Heart left ventricle (tissue), 16 donors: Measurements from ENCODE around the gene C2. TPM values are rescaled to one million over a fixed set of nuclear protein-coding genes. Genes with fewer than 3 reads are reported as not detected.

Experiments
- ATAC-seq, 4 donors: fragments of 200-7000 bp; cut with Tn5 transposase; one replicate each; pipeline ENCODE4 v1.9.1; 2020 to 2022; ENCODE audit warnings: moderate library complexity in 4 of 4, mild to moderate bottlenecking in 3 of 4, moderate number of reproducible peaks in 1 of 4
- DNase-seq, 5 donors: peaks; one replicate each; pipeline ENCODE4 v3.0.0-alpha.2; 2020
- H3K27ac ChIP-seq, 12 donors: fragments of 200-600 bp; sonication (generic) in 4 of 12; one replicate each; pipeline versions ENCODE4 v1.5.0 to v1.8.0; 2016 to 2022; ENCODE audit warnings: mild to moderate bottlenecking in 2 of 12
- H3K27me3 ChIP-seq, 9 donors: fragments of 200-600 bp; sonication (generic) in 2 of 9; one replicate each; pipeline versions ENCODE4 v1.5.1 to v1.8.0; 2016 to 2022; ENCODE audit warnings: mild to moderate bottlenecking in 3 of 9
- H3K36me3 ChIP-seq, 9 donors: fragments of 200-600 bp; sonication (generic) in 2 of 9; one replicate each; pipeline versions ENCODE4 v1.5.0 to v1.8.0; 2018 to 2022; ENCODE audit warnings: mild to moderate bottlenecking in 2 of 9
- H3K4me1 ChIP-seq, 12 donors: fragments of 200-600 bp; sonication (generic) in 4 of 12; one replicate each; pipeline versions ENCODE4 v1.5.0 to v1.8.0; 2016 to 2022; ENCODE audit warnings: mild to moderate bottlenecking in 3 of 12
- H3K4me3 ChIP-seq, 12 donors: fragments of 200-600 bp; sonication (generic) in 4 of 12; one replicate each; pipeline versions ENCODE4 v1.5.0 to v1.8.0; 2017 to 2022; ENCODE audit warnings: mild to moderate bottlenecking in 9 of 12, moderate library complexity in 4 of 12
- H3K9me3 ChIP-seq, 12 donors: fragments of 200-600 bp; sonication (generic) in 4 of 12; one replicate each; pipeline versions ENCODE4 v1.5.0 to v1.8.0; 2016 to 2022; ENCODE audit warnings: mild to moderate bottlenecking in 1 of 12
- POLR2A ChIP-seq, 2 donors: fragments of 450-650 bp; IDR thresholded peaks; one replicate each; pipeline ENCODE4 v1.6.1; 2017; ENCODE audit warnings: antibody characterized with exemption in 2 of 2, mild to moderate bottlenecking in 2 of 2, moderate library complexity in 2 of 2
- WGBS, 4 donors: extraction: QIAGEN DNeasy Blood & Tissue Kit in 2 of 4; methylation state at CpG; one replicate each; pipeline versions ENCODE4 v1.1.5 to v1.1.7; 2013 to 2018; 5-methylcytosine and 5-hydroxymethylcytosine counted together
- intact Hi-C, 10 donors: fragments of 100-400 bp; cut with DNase I; formaldehyde crosslinking; loops; one replicate each; pipeline versions ENCODE4 v1.11.1 to v1.14.2; 2022
- polyA plus RNA-seq, 2 donors: library from polyadenylated mRNA; stranded (reverse); fragments of 200-250 nt; gene quantifications; one replicate each; pipeline ENCODE4 v1.2.3, GENCODE V29; 2013
- total RNA-seq, 9 donors: library from RNA; depleted of rRNA in 2 of 9; stranded (reverse); fragments of >200 nt in 2 of 9; fragmentation: NEBNext Ultra II Directional in 3 of 9; extraction: Animal tissue kit (Norgen Biotek cat#: 25700) in 3 of 9; gene quantifications; one replicate each; pipeline versions ENCODE4 v1.1.0 to v1.2.4, GENCODE V29; 2016 to 2023
- TF ChIP-seq, protein P1 (sequence below), 12 donors: fragments of 200-600 bp; sonication (generic) in 4 of 12; IDR thresholded peaks; one replicate each; pipeline versions ENCODE4 v1.5.0 to v1.8.0; 2018 to 2022; ENCODE audit warnings: antibody characterized with exemption in 12 of 12, mild to moderate bottlenecking in 5 of 12
- donor health status: ischemic (EF 13 %, LVEDD 7.1; RV severe dilation, severe dysfunction).
- donor health status: healthy with polysubstance abuse.
- donor health status: DM: no; HTN: yes; CAD: no.
- donor health status: DM: no; HTN: no; CAD: no.
- donor health status: ischemic (EF 25% LVEDD 6.9; RV normal size, moderate dysfunction).
- donor health status: ischemic (EF 25% LVEDD 5.7; RV mildly dilated, moderate dysfunction).
- donor health status: healthy.
- donor health status: DM: yes; HTN: yes; CAD: no.
- donor health status: ischemic (EF 35%, LVEDD 5.7; RV mildly dilated, moderate dysfunction).
- donor health status: nonischemic (EF 11% LVEDD 7.7; RV severe dilation, severe dysfunction).
- donor health status: DM: yes; HTN: yes; CAD: no.
- donor health status: PGD.
- donor health status: ischemic (EF 29% LVEDD 5.4; RV normal size, mild dysfunction).
- donor health status: nonischemic (EF 23%, LVEDD 6.1; RV moderate dilation, normal function).

The C2 gene
- total and polyA plus RNA-seq, 11 donors, result 0.69 to 103 (median 4.8) TPM

DNA sequence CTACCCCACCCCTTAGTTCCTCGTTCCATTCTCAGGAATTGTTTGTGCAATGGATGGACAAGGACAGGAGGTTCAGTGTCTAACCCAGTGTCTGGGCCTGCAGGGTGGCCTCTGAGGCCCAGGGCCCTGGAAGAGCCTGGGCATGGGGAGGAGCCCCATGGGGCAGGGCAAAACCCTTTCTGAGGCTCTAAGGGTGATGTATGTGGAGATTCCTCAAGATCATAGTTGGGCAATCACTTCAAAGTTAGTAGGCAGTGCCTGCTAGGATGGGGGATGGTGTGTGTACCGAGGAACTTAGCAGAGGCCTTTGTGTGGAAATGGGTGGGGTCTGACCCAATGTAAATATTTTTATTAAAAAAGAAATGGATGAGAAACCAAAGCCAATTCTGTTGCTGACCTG lies 6.7 kb upstream of the C2 start:
- Histone ChIP-seq H3K27me3 (no peaks in the 10 kb centered on the region), H3K9me3 (no peaks in the 10 kb centered on the region), H3K36me3 (no peaks in the 10 kb centered on the region), H3K27ac (no peak overlapping the region), H3K4me3 (no peak overlapping the region), H3K4me1 (no peaks in the 10 kb centered on the region)
- ATAC-seq, result peak in 1 of 4 donors; percentile 39
- DNase-seq, result no peak
- WGBS, 4 donors, result 77 to 89% (median 81%) methylated on average over 2 of the region's 2 CpGs
- no peak for TF ChIP-seq POLR2A (IDR thresholded peaks at IDR 0.05)
- TF ChIP-seq, protein P1, sequence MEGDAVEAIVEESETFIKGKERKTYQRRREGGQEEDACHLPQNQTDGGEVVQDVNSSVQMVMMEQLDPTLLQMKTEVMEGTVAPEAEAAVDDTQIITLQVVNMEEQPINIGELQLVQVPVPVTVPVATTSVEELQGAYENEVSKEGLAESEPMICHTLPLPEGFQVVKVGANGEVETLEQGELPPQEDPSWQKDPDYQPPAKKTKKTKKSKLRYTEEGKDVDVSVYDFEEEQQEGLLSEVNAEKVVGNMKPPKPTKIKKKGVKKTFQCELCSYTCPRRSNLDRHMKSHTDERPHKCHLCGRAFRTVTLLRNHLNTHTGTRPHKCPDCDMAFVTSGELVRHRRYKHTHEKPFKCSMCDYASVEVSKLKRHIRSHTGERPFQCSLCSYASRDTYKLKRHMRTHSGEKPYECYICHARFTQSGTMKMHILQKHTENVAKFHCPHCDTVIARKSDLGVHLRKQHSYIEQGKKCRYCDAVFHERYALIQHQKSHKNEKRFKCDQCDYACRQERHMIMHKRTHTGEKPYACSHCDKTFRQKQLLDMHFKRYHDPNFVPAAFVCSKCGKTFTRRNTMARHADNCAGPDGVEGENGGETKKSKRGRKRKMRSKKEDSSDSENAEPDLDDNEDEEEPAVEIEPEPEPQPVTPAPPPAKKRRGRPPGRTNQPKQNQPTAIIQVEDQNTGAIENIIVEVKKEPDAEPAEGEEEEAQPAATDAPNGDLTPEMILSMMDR (IDR thresholded peaks at IDR 0.05), result no peak
- intact Hi-C loops, result no loop called here

DNA sequence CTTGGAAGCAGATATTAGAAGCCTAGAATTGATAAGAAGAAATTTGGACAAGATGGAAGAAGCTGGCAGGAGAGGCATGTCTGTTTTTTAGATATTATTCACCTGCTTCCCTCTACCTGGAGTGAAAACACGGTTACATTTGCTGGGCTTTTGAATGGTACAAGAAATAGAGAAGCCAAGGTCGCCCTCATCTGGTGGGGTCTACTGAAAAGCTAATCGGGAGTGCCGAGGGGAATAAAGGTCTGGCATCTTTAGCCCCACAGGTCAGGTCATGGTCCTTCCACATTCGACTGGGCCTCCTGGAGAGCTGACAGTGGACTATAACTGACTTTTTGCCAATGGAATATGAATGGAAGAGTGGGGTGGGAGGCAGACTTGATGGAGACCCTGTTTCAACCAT lies 4.6 kb upstream of the C2 start:
- H3K4me1 ChIP-seq, result peaks cover 0 to 7% (median 0%) of the 10 kb centered on the region in 12 donors
- no peaks in the 10 kb centered on the region for H3K9me3 ChIP-seq
- TF ChIP-seq POLR2A (IDR thresholded peaks at IDR 0.05), result no peak
- TF ChIP-seq, protein P1 (IDR thresholded peaks at IDR 0.05), result peak in 2 of 12 donors; percentile 9 to 13
- H3K27ac ChIP-seq, result no peak overlapping the region
- intact Hi-C loops, result no loop called here
- 11 to 15% (median 12%) methylated on average over 5 of the region's 5 CpGs for WGBS, 4 donors
- H3K27me3 ChIP-seq, result no peaks in the 10 kb centered on the region
- ATAC-seq (no peak), DNase-seq (no peak)
- no peaks in the 10 kb centered on the region for H3K36me3 ChIP-seq
- no peak overlapping the region for H3K4me3 ChIP-seq

DNA sequence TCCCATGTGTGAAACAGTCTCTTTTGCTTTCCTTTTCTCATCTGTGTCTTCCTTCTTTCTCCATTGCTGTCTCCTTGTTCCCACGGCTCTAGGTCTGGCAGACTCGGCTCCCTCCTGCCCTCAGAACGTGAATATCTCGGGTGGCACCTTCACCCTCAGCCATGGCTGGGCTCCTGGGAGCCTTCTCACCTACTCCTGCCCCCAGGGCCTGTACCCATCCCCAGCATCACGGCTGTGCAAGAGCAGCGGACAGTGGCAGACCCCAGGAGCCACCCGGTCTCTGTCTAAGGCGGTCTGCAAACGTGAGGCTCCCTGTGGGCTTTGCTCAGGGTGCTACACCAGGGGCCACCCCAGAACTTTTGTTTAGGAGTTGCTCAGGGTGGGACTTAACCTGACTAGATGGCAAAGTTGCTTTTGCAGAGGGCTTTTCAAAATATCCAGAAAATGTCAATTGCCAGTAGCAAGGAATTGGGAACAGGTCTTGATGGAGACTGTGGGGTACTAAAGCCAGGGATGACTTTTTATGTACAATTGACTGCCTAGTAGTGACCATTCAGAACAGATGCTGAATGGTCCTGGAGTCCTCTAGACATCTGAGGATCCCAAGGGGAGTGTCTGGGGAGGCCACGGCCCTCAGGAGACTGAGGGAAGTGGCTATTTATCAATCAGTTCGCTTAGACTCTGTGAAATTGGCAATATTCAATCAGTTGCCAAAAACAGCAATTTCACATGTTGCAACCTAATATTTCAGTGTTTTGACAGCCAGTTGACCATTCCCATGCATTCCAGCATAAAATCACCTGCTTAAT lies 550 bp downstream of the C2 start:
- ATAC-seq (no peak), DNase-seq (no peak)
- Histone ChIP-seq H3K27me3 (no peaks in the 10 kb centered on the region), H3K9me3 (no peaks in the 10 kb centered on the region), H3K36me3 (no peaks in the 10 kb centered on the region), H3K4me1 (peaks cover 0 to 17% (median 0%) of the 10 kb centered on the region in 12 donors), H3K4me3 (peak overlapping the region in 9 of 12 donors; percentile 15 to 56 (median 39)), H3K27ac (peak overlapping the region in 1 of 12 donors; percentile 75)
- no peak for TF ChIP-seq POLR2A (IDR thresholded peaks at IDR 0.05)
- TF ChIP-seq, protein P1 (IDR thresholded peaks at IDR 0.05), result no peak
- intact Hi-C loops, result no loop called here
- 64 to 80% (median 75%) methylated on average over 11 of the region's 11 CpGs for WGBS, 4 donors

DNA sequence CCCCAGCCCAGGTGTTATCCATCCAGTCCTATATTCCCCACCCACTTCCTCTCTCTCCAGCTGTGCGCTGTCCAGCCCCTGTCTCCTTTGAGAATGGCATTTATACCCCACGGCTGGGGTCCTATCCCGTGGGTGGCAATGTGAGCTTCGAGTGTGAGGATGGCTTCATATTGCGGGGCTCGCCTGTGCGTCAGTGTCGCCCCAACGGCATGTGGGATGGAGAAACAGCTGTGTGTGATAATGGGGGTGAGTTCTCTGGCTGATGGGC lies 1.1 kb downstream of the C2 start:
- peak overlapping the region in 2 of 12 donors; percentile 55 to 56 for H3K4me3 ChIP-seq
- TF ChIP-seq, protein P1 (IDR thresholded peaks at IDR 0.05), result no peak
- no peak for TF ChIP-seq POLR2A (IDR thresholded peaks at IDR 0.05)
- H3K36me3 ChIP-seq, result no peaks in the 10 kb centered on the region
- DNase-seq (no peak), ATAC-seq (no peak)
- WGBS, 4 donors, result 76 to 82% (median 78%) methylated on average over 9 of the region's 9 CpGs
- intact Hi-C loops, result no loop called here
- no peak overlapping the region for H3K27ac ChIP-seq
- H3K9me3 ChIP-seq, result no peaks in the 10 kb centered on the region
- H3K27me3 ChIP-seq, result no peaks in the 10 kb centered on the region
- peaks cover 0 to 17% (median 0%) of the 10 kb centered on the region in 12 donors for H3K4me1 ChIP-seq
